ENCODE measurements around the gene PYGO1. TPM values are rescaled to one million over a fixed set of nuclear protein-coding genes. Genes with fewer than 3 reads are reported as not detected.
A peak's percentile ranks its signal among the peaks of the same experiment; 100 is the strongest.

The PYGO1 gene
- total RNA-seq, 2 donors from 2014 or later = 2.0 to 2.5 TPM

DNA sequence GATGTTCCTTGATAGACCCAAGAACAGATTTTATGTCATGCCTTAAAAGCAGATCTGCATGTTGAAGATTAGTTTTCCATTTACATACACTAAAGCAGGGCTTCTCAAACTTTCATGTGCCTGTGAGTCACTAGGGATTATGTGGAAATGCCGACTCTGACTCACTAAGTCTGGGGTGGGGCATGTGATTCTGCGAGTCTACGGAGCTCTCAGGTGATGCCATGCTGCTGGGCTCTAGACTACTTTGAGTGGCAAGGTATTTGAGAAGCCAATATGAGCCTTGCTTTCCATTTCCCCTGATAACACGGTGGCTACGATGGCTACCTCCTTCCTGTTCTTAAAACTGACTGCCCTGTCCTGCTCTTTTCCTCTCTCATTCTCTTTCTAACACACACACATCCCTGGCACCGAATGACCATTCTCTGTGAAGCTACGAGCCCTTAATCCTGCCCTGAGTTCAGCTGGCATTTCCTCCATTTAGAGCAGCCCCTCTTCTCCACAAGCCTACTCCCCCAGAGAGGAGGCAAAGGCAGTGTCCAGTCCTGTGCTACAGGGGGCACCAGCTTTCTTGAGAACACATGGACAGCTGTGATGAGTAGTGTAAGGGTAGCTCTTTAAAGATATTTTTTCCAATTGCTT, 39.7 kb upstream of the PYGO1 start:
- H3K27ac Mint-ChIP-seq = no peak overlapping the region
- H3K4me3 Mint-ChIP-seq = no peak overlapping the region
- TF ChIP-seq, protein P1, sequence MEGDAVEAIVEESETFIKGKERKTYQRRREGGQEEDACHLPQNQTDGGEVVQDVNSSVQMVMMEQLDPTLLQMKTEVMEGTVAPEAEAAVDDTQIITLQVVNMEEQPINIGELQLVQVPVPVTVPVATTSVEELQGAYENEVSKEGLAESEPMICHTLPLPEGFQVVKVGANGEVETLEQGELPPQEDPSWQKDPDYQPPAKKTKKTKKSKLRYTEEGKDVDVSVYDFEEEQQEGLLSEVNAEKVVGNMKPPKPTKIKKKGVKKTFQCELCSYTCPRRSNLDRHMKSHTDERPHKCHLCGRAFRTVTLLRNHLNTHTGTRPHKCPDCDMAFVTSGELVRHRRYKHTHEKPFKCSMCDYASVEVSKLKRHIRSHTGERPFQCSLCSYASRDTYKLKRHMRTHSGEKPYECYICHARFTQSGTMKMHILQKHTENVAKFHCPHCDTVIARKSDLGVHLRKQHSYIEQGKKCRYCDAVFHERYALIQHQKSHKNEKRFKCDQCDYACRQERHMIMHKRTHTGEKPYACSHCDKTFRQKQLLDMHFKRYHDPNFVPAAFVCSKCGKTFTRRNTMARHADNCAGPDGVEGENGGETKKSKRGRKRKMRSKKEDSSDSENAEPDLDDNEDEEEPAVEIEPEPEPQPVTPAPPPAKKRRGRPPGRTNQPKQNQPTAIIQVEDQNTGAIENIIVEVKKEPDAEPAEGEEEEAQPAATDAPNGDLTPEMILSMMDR (conservative IDR thresholded peaks at IDR 0.05) = peak; percentile 55
- no peak overlapping the region for H3K4me3 ChIP-seq (ENCODE audit: low read length)
- no peaks in the 10 kb centered on the region for H3K4me1 ChIP-seq (ENCODE audit: control insufficient read depth, insufficient read depth, low read length)
- peaks cover 2% of the 10 kb centered on the region for H3K36me3 Mint-ChIP-seq (ENCODE audit: low read depth)
- peak; percentile 52 for DNase-seq
- no peaks in the 10 kb centered on the region for H3K27me3 Mint-ChIP-seq (ENCODE audit: insufficient read depth)
- no peaks in the 10 kb centered on the region for H3K9me3 ChIP-seq (ENCODE audit: control insufficient read depth, low read length)
- H3K9me3 Mint-ChIP-seq = no peaks in the 10 kb centered on the region
- 90 to 92% methylated on average over 5 to 7 of the region's 7 CpGs for WGBS, 2 experiments (ENCODE audit: insufficient coverage in 1 of 2, insufficient read length in 1 of 2)
- no peaks in the 10 kb centered on the region for H3K27me3 ChIP-seq (ENCODE audit: control insufficient read depth, insufficient read depth, low read length, poor library complexity, severe bottlenecking)
- H3K27ac ChIP-seq (ENCODE audit: low read depth, low read length) = no peak overlapping the region
- peaks cover 6% of the 10 kb centered on the region for H3K4me1 Mint-ChIP-seq
- peaks cover 8% of the 10 kb centered on the region for H3K36me3 ChIP-seq (ENCODE audit: control insufficient read depth, insufficient read depth, low read length)
- H3K9ac ChIP-seq (ENCODE audit: extremely low read depth, low read length, poor library complexity, severe bottlenecking) = no peak overlapping the region

- Histone ChIP-seq H3K4me3 (ENCODE audit: low read length) (no peak overlapping the region), H3K9ac (ENCODE audit: extremely low read depth, low read length, poor library complexity, severe bottlenecking) (no peak overlapping the region), H3K9me3 (ENCODE audit: control insufficient read depth, low read length) (no peaks in the 10 kb centered on the region), H3K36me3 (ENCODE audit: control insufficient read depth, insufficient read depth, low read length) (peaks cover 5% of the 10 kb centered on the region), H3K27me3 (ENCODE audit: control insufficient read depth, insufficient read depth, low read length, poor library complexity, severe bottlenecking) (no peaks in the 10 kb centered on the region), H3K4me1 (ENCODE audit: control insufficient read depth, insufficient read depth, low read length) (peaks cover 17% of the 10 kb centered on the region), H3K27ac (ENCODE audit: low read depth, low read length) (no peak overlapping the region)
- Mint-ChIP-seq H3K4me3 (no peak overlapping the region), H3K27ac (no peak overlapping the region), H3K27me3 (ENCODE audit: insufficient read depth) (no peaks in the 10 kb centered on the region), H3K36me3 (ENCODE audit: low read depth) (no peaks in the 10 kb centered on the region), H3K4me1 (peaks cover 50% of the 10 kb centered on the region), H3K9me3 (no peaks in the 10 kb centered on the region)
- TF ChIP-seq, protein P1 (conservative IDR thresholded peaks at IDR 0.05) = no peak
- 89 to 100% methylated on average over 3 to 6 of the region's 6 CpGs for WGBS, 2 experiments (ENCODE audit: insufficient coverage in 1 of 2, insufficient read length in 1 of 2)
- DNase-seq = peak; percentile 59
Observed at GRCh38 chr15:55619783-55620182, 31.6 kb upstream of the PYGO1 start.

- WGBS, 2 experiments (ENCODE audit: insufficient coverage in 1 of 2, insufficient read length in 1 of 2) = 38% methylated on average over 4 of the region's 4 CpGs; no CpG with 5 or more reads in 1 of the 2 experiments
Observed at GRCh38 chr15:55618387-55618786, 30.2 kb upstream of the PYGO1 start.

More at GRCh38 chr15:55618387-55618786, 30.2 kb upstream of the PYGO1 start:
- Mint-ChIP-seq H3K36me3 (ENCODE audit: low read depth) (no peaks in the 10 kb centered on the region), H3K27ac (no peak overlapping the region), H3K4me1 (peaks cover 61% of the 10 kb centered on the region), H3K27me3 (ENCODE audit: insufficient read depth) (no peaks in the 10 kb centered on the region), H3K4me3 (peak overlapping the region; percentile 7), H3K9me3 (no peaks in the 10 kb centered on the region)
- H3K36me3 ChIP-seq (ENCODE audit: control insufficient read depth, insufficient read depth, low read length) = peaks cover under 1% of the 10 kb centered on the region
- peaks cover 17% of the 10 kb centered on the region for H3K4me1 ChIP-seq (ENCODE audit: control insufficient read depth, insufficient read depth, low read length)
- H3K27me3 ChIP-seq (ENCODE audit: control insufficient read depth, insufficient read depth, low read length, poor library complexity, severe bottlenecking) = no peaks in the 10 kb centered on the region
- TF ChIP-seq, protein P1 (conservative IDR thresholded peaks at IDR 0.05) = no peak
- no peak overlapping the region for H3K27ac ChIP-seq (ENCODE audit: low read depth, low read length)
- no peak for DNase-seq
- H3K4me3 ChIP-seq (ENCODE audit: low read length) = no peak overlapping the region
- H3K9ac ChIP-seq (ENCODE audit: extremely low read depth, low read length, poor library complexity, severe bottlenecking) = no peak overlapping the region
- no peaks in the 10 kb centered on the region for H3K9me3 ChIP-seq (ENCODE audit: control insufficient read depth, low read length)

Measured in endodermal cell (in vitro differentiated cells).